ENCODE data around the gene CX3CR1.

CX3CR1 gene

DNA sequence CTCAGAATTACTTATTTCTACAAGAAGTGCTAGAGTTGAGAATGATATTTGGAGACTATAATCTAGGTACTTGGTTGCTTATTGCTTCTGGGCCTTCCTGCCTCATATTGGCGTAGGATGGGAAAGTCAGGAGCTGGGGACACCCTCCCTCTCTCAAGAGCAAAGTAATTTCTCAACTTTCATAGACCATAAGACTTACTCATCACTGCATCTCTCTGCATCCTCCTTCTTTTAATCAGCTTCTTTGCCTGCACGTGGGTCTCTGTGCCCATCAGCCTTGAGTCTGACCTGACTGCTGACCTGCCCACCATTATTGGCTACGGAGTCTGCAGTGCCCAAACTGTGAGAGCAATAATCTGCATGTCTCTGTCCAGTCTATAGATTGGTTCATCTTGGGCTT is 60.1 kb downstream of the CX3CR1 start:
- DNase-seq, result no peak

DNA sequence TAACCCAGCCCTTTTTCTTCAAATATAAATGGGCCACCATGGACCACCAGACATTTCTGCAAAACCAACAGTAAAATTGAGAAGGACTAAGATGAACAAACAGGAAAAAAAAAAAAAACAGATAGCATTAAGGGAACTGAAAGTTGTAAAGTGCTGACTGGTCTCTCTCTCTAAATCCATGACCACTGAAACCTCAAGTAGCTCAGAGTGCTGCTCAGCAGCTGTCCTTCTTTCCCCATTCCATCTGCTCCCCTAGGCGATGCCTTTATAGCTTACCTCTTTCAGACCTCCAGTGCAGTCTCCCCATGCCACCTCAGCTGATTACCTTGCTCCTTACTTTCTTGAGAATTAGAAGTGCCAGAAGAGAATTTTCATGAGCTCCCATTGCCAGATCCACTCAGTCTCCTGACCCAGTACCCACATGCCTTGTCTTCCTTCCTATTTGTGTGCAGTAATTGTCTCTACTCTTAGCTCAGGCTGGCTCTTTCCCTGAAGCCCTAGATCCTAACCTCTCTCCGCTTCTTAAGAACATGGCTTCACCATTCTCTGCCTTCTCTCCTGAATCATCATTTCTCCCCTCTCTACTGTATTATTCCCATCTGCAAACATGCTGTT is 63.6 kb downstream of the CX3CR1 start:
- DNase-seq, result no peak

DNA sequence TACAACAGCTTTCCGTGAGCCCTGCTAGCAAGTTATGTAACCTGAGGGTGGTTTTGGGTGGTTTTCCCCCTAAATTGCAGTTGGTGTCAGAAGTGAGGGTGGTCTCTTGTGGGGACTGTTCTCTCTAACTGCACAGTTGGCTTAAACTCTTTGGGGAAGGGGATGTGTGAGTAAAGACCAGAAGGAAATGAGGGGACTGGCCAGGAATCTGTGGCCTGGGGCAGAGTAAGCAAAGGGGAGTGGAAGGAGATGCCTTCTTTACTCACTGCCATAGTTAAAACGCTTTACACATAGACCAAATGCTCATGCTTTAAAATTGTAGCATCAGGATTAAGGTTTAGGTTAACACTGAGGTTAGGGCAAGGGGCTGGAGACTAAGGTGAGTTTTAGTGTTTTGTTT is 66.2 kb downstream of the CX3CR1 start:
- DNase-seq, result no peak
